Fibroblast of mammary gland (primary cell): ENCODE results near the gene PRDM4.

Experiments used
- DNase-seq: peaks from one replicate; pipeline ENCODE4 v3.0.0-alpha.2; 2010; ENCODE audit warnings: low read depth
- H3K4me3 ChIP-seq: 2 replicates; pipeline ENCODE4 v1.5.1; 2011; ENCODE audit warnings: low read depth, mild to moderate bottlenecking, low read length, moderate library complexity; ENCODE audit not compliant: control insufficient read depth
- CTCF ChIP-seq: conservative IDR thresholded peaks from 2 replicates; pipeline ENCODE4 v1.5.1; 2011; ENCODE audit warnings: low read depth, low read length, inconsistent platforms; ENCODE audit not compliant: control insufficient read depth, insufficient read depth

Gene PRDM4

GRCh38 chr12:107760207-107760808, 629 bp downstream of the PRDM4 start:
- TF ChIP-seq CTCF, result no peak

GRCh38 chr12:107759410-107759809, 1.5 kb downstream of the PRDM4 start:
- H3K4me3 ChIP-seq, result peak overlapping the region; percentile 96
- no peak for TF ChIP-seq CTCF
- DNase-seq, result peak; percentile 93

More at GRCh38 chr12:107760207-107760808, 629 bp downstream of the PRDM4 start:
- H3K4me3 ChIP-seq, result peak overlapping the region; percentile 96
- no peak for DNase-seq

- DNase-seq, result peak; percentile 46
- H3K4me3 ChIP-seq, result no peak overlapping the region
- TF ChIP-seq CTCF, result no peak
These were observed 11.9 kb downstream of the PRDM4 start for GRCh38 chr12:107749083-107749482.

- no peak for TF ChIP-seq CTCF
- H3K4me3 ChIP-seq, result no peak overlapping the region
- DNase-seq, result peak; percentile 89
These were observed 12.5 kb downstream of the PRDM4 start for GRCh38 chr12:107748472-107748871.

- DNase-seq, result no peak
These were observed 24.0 kb downstream of the PRDM4 start for GRCh38 chr12:107736914-107737313.

GRCh38 chr12:107735763-107736162, 25.2 kb downstream of the PRDM4 start:
- no peak overlapping the region for H3K4me3 ChIP-seq
- DNase-seq, result no peak
- TF ChIP-seq CTCF, result no peak

More at GRCh38 chr12:107736914-107737313, 24.0 kb downstream of the PRDM4 start:
- TF ChIP-seq CTCF, result no peak
- H3K4me3 ChIP-seq, result no peak overlapping the region

GRCh38 chr12:107734139-107734538, 26.8 kb downstream of the PRDM4 start:
- TF ChIP-seq CTCF, result no peak
- no peak overlapping the region for H3K4me3 ChIP-seq
- no peak for DNase-seq
